Heart left ventricle (tissue), 16 donors: ENCODE data around the gene TMEM31. TPM values are rescaled to one million over a fixed set of nuclear protein-coding genes. Genes with fewer than 3 reads are reported as not detected.

Experiments
- ATAC-seq, 4 donors: fragments of 200-7000 bp; cut with Tn5 transposase; one replicate each; pipeline ENCODE4 v1.9.1; 2020 to 2022; ENCODE audit warnings: moderate library complexity in 4 of 4, mild to moderate bottlenecking in 3 of 4, moderate number of reproducible peaks in 1 of 4
- DNase-seq, 5 donors: peaks; one replicate each; pipeline ENCODE4 v3.0.0-alpha.2; 2020
- H3K27ac ChIP-seq, 12 donors: fragments of 200-600 bp; sonication (generic) in 4 of 12; one replicate each; pipeline versions ENCODE4 v1.5.0 to v1.8.0; 2016 to 2022; ENCODE audit warnings: mild to moderate bottlenecking in 2 of 12
- H3K27me3 ChIP-seq, 9 donors: fragments of 200-600 bp; sonication (generic) in 2 of 9; one replicate each; pipeline versions ENCODE4 v1.5.1 to v1.8.0; 2016 to 2022; ENCODE audit warnings: mild to moderate bottlenecking in 3 of 9
- H3K36me3 ChIP-seq, 9 donors: fragments of 200-600 bp; sonication (generic) in 2 of 9; one replicate each; pipeline versions ENCODE4 v1.5.0 to v1.8.0; 2018 to 2022; ENCODE audit warnings: mild to moderate bottlenecking in 2 of 9
- H3K4me1 ChIP-seq, 12 donors: fragments of 200-600 bp; sonication (generic) in 4 of 12; one replicate each; pipeline versions ENCODE4 v1.5.0 to v1.8.0; 2016 to 2022; ENCODE audit warnings: mild to moderate bottlenecking in 3 of 12
- H3K4me3 ChIP-seq, 12 donors: fragments of 200-600 bp; sonication (generic) in 4 of 12; one replicate each; pipeline versions ENCODE4 v1.5.0 to v1.8.0; 2017 to 2022; ENCODE audit warnings: mild to moderate bottlenecking in 9 of 12, moderate library complexity in 4 of 12
- H3K9me3 ChIP-seq, 12 donors: fragments of 200-600 bp; sonication (generic) in 4 of 12; one replicate each; pipeline versions ENCODE4 v1.5.0 to v1.8.0; 2016 to 2022; ENCODE audit warnings: mild to moderate bottlenecking in 1 of 12
- CTCF ChIP-seq, 12 donors: fragments of 200-600 bp; sonication (generic) in 4 of 12; IDR thresholded peaks; one replicate each; pipeline versions ENCODE4 v1.5.0 to v1.8.0; 2018 to 2022; ENCODE audit warnings: antibody characterized with exemption in 12 of 12, mild to moderate bottlenecking in 5 of 12
- POLR2A ChIP-seq, 2 donors: fragments of 450-650 bp; IDR thresholded peaks; one replicate each; pipeline ENCODE4 v1.6.1; 2017; ENCODE audit warnings: antibody characterized with exemption in 2 of 2, mild to moderate bottlenecking in 2 of 2, moderate library complexity in 2 of 2
- WGBS, 4 donors: extraction: QIAGEN DNeasy Blood & Tissue Kit in 2 of 4; methylation state at CpG; one replicate each; pipeline versions ENCODE4 v1.1.5 to v1.1.7; 2013 to 2018; 5-methylcytosine and 5-hydroxymethylcytosine counted together
- intact Hi-C, 10 donors: fragments of 100-400 bp; cut with DNase I; formaldehyde crosslinking; loops; one replicate each; pipeline versions ENCODE4 v1.11.1 to v1.14.2; 2022
- polyA plus RNA-seq, 2 donors: library from polyadenylated mRNA; stranded (reverse); fragments of 200-250 nt; gene quantifications; one replicate each; pipeline ENCODE4 v1.2.3, GENCODE V29; 2013
- total RNA-seq, 9 donors: library from RNA; depleted of rRNA in 2 of 9; stranded (reverse); fragments of >200 nt in 2 of 9; fragmentation: NEBNext Ultra II Directional in 3 of 9; extraction: Animal tissue kit (Norgen Biotek cat#: 25700) in 3 of 9; gene quantifications; one replicate each; pipeline versions ENCODE4 v1.1.0 to v1.2.4, GENCODE V29; 2016 to 2023
- donor health status: ischemic (EF 13 %, LVEDD 7.1; RV severe dilation, severe dysfunction).
- donor health status: healthy with polysubstance abuse.
- donor health status: DM: no; HTN: yes; CAD: no.
- donor health status: DM: no; HTN: no; CAD: no.
- donor health status: ischemic (EF 25% LVEDD 6.9; RV normal size, moderate dysfunction).
- donor health status: ischemic (EF 25% LVEDD 5.7; RV mildly dilated, moderate dysfunction).
- donor health status: healthy.
- donor health status: DM: yes; HTN: yes; CAD: no.
- donor health status: ischemic (EF 35%, LVEDD 5.7; RV mildly dilated, moderate dysfunction).
- donor health status: nonischemic (EF 11% LVEDD 7.7; RV severe dilation, severe dysfunction).
- donor health status: DM: yes; HTN: yes; CAD: no.
- donor health status: PGD.
- donor health status: ischemic (EF 29% LVEDD 5.4; RV normal size, mild dysfunction).
- donor health status: nonischemic (EF 23%, LVEDD 6.1; RV moderate dilation, normal function).

TMEM31 gene
- total and polyA plus RNA-seq, 11 donors: 0.38 TPM; not detected in 10

GRCh38 chrX:103722505-103722904 lies 11.8 kb downstream of the TMEM31 start:
- intact Hi-C loops: loop anchor here in 1 of 10 donors (10.0 kb wide), 1 partner anchor 52 kb away; the partner anchor contains the start of gene PLP1
- 53 to 66% (median 59%) methylated on average over 3 of the region's 3 CpGs for WGBS, 4 donors
- TF ChIP-seq POLR2A (IDR thresholded peaks at IDR 0.05) (no peak), CTCF (IDR thresholded peaks at IDR 0.05) (no peak)
- ATAC-seq (peak in 3 of 4 donors; percentile 70 to 85 (median 77)), DNase-seq (no peak)
- Histone ChIP-seq H3K9me3 (no peaks in the 10 kb centered on the region), H3K36me3 (no peaks in the 10 kb centered on the region), H3K27ac (no peak overlapping the region), H3K4me1 (peaks cover 0 to 3% (median 0%) of the 10 kb centered on the region in 12 donors), H3K4me3 (no peak overlapping the region), H3K27me3 (peaks cover 0 to 14% (median 0%) of the 10 kb centered on the region in 9 donors)

- no peak for ATAC-seq
Measured at GRCh38 chrX:103726477-103726876, 15.8 kb downstream of the TMEM31 start.

GRCh38 chrX:103727115-103727514 lies 16.4 kb downstream of the TMEM31 start:
- WGBS, 4 donors: 49 to 90% (median 77%) methylated on average over 3 to 4 of the region's 4 CpGs
- intact Hi-C loops: loop anchor here in 1 of 10 donors (10.0 kb wide), 1 partner anchor 48 kb away; the partner anchor contains the start of gene PLP1
- Histone ChIP-seq H3K27me3 (peaks cover 0 to 21% (median 0%) of the 10 kb centered on the region in 9 donors), H3K4me1 (peaks cover 0 to 17% (median 1%) of the 10 kb centered on the region in 12 donors), H3K36me3 (no peaks in the 10 kb centered on the region), H3K4me3 (no peak overlapping the region), H3K27ac (no peak overlapping the region), H3K9me3 (no peaks in the 10 kb centered on the region)
- ATAC-seq (no peak), DNase-seq (no peak)
- no peak for TF ChIP-seq CTCF (IDR thresholded peaks at IDR 0.05)
- no peak for TF ChIP-seq POLR2A (IDR thresholded peaks at IDR 0.05)

More at GRCh38 chrX:103726477-103726876, 15.8 kb downstream of the TMEM31 start:
- Histone ChIP-seq H3K27me3 (peaks cover 0 to 21% (median 0%) of the 10 kb centered on the region in 9 donors), H3K4me3 (no peak overlapping the region), H3K27ac (no peak overlapping the region), H3K4me1 (peaks cover 0 to 15% (median 1%) of the 10 kb centered on the region in 12 donors), H3K9me3 (no peaks in the 10 kb centered on the region), H3K36me3 (no peaks in the 10 kb centered on the region)
- TF ChIP-seq POLR2A (IDR thresholded peaks at IDR 0.05) (no peak), CTCF (IDR thresholded peaks at IDR 0.05) (no peak)
- intact Hi-C loops: loop anchor here in 1 of 10 donors (10.0 kb wide), 1 partner anchor 48 kb away; the partner anchor contains the start of gene PLP1
- DNase-seq: no peak
- WGBS, 4 donors: 44 to 76% (median 65%) methylated on average over 5 of the region's 5 CpGs

- no peaks in the 10 kb centered on the region for H3K36me3 ChIP-seq
- TF ChIP-seq CTCF (IDR thresholded peaks at IDR 0.05) (no peak), POLR2A (IDR thresholded peaks at IDR 0.05) (no peak)
- 61 to 76% (median 66%) methylated on average over 5 of the region's 5 CpGs for WGBS, 4 donors
- DNase-seq (no peak), ATAC-seq (no peak)
- peaks cover 0 to 21% (median 0%) of the 10 kb centered on the region in 9 donors for H3K27me3 ChIP-seq
- H3K27ac ChIP-seq: no peak overlapping the region
- intact Hi-C loops: loop anchor here in 1 of 10 donors (10.0 kb wide), 1 partner anchor 46 kb away; the partner anchor contains the start of gene PLP1
- H3K4me3 ChIP-seq: no peak overlapping the region
- H3K4me1 ChIP-seq: peaks cover 0 to 17% (median 1%) of the 10 kb centered on the region in 12 donors
- H3K9me3 ChIP-seq: no peaks in the 10 kb centered on the region
Measured at GRCh38 chrX:103729015-103729414, 18.3 kb downstream of the TMEM31 start.
